H1 (cell line): ENCODE results near the gene FADS6. TPM values are rescaled to one million over a fixed set of nuclear protein-coding genes. Genes with fewer than 3 reads are reported as not detected.

Experiments
- ASH2L ChIP-seq: fragments of 200-600, 300-600 bp; sonication (generic); IDR thresholded peaks from one replicate; pipeline ENCODE4 v1.7.1; 2017; ENCODE audit warnings: low read length
- BCL11A ChIP-seq, 2 experiments: IDR thresholded peaks; one replicate each; pipeline ENCODE4 v1.6.1; 2011; ENCODE audit warnings: low read depth in 2 of 2, low read length in 2 of 2, mild to moderate bottlenecking in 2 of 2
- CBX5 ChIP-seq: fragments of 300-800, 300-1000 bp; sonication (generic); IDR thresholded peaks from 2 replicates; pipeline ENCODE4 v1.7.1; 2016; ENCODE audit warnings: antibody characterized with exemption, low read length, low read depth
- CHD2 ChIP-seq: IDR thresholded peaks from 2 replicates; pipeline ENCODE4 v1.6.1; 2012; ENCODE audit warnings: low read length, improper control_type of control experiment
- CREB1 ChIP-seq: IDR thresholded peaks from 2 replicates; pipeline ENCODE4 v1.6.1; 2012; ENCODE audit warnings: inconsistent platforms
- EGR1 ChIP-seq: IDR thresholded peaks from 2 replicates; pipeline ENCODE4 v1.6.1; 2011; ENCODE audit warnings: low read depth, low read length, borderline replicate concordance
- EZH2 ChIP-seq: fragments of 200-600 bp; sonication (generic); IDR thresholded peaks from 2 replicates; pipeline ENCODE4 v1.7.1; 2012; ENCODE audit warnings: low read depth, mild to moderate bottlenecking, moderate library complexity, low read length, inconsistent platforms; ENCODE audit not compliant: severe bottlenecking
- GTF2F1 ChIP-seq: IDR thresholded peaks from 2 replicates; pipeline ENCODE4 v1.6.1; 2012; ENCODE audit warnings: low read depth, low read length, improper control_type of control experiment, borderline replicate concordance
- KDM1A ChIP-seq: fragments of 200-600, 300-600 bp; sonication (generic); IDR thresholded peaks from 2 replicates; pipeline ENCODE4 v1.7.1; 2016; ENCODE audit warnings: mild to moderate bottlenecking, low read length, borderline replicate concordance
- NRF1 ChIP-seq: IDR thresholded peaks from 2 replicates; pipeline ENCODE4 v1.6.1; 2011; ENCODE audit warnings: mild to moderate bottlenecking, low read depth, low read length, improper control_type of control experiment
- RAD21 ChIP-seq, 2 experiments: IDR thresholded peaks in 1 of 2; conservative IDR thresholded peaks in 1 of 2; 2 replicates each; pipeline ENCODE4 v1.6.1; 2011; ENCODE audit warnings: low read depth in 2 of 2, low read length in 2 of 2, improper control_type of control experiment in 1 of 2, inconsistent platforms in 1 of 2, mild to moderate bottlenecking in 1 of 2, moderate library complexity in 1 of 2
- SIRT6 ChIP-seq: IDR thresholded peaks from one replicate; pipeline ENCODE4 v1.7.1; 2012; ENCODE audit warnings: low read length, inconsistent platforms
- SP4 ChIP-seq: IDR thresholded peaks from 2 replicates; pipeline ENCODE4 v1.6.1; 2012; ENCODE audit warnings: low read length, inconsistent platforms
- TAF1 ChIP-seq: IDR thresholded peaks from 2 replicates; pipeline ENCODE4 v1.6.1; 2011; ENCODE audit warnings: mild to moderate bottlenecking, low read depth, low read length
- TCF12 ChIP-seq: IDR thresholded peaks from 2 replicates; pipeline ENCODE4 v1.6.1; 2011; ENCODE audit warnings: low read depth, mild to moderate bottlenecking, low read length
- TEAD4 ChIP-seq: IDR thresholded peaks from 2 replicates; pipeline ENCODE4 v1.6.1; 2012; ENCODE audit warnings: low read depth, low read length, inconsistent platforms, mixed read lengths
- polyA plus RNA-seq, 7 experiments: library from polyadenylated mRNA; depleted of rRNA in 3 of 7; stranded (reverse) in 5 of 7; unstranded in 2 of 7; fragments of >200 nt in 5 of 7; fragments of 200-250 nt in 2 of 7; gene quantifications; 1 replicate in 5 of 7; 2 replicates in 1 of 7; 4 replicates in 1 of 7; pipeline versions ENCODE4 v1.2.1 to v1.2.3, GENCODE V29; 2011 to 2013; ENCODE audit warnings: missing spikeins in 2 of 7, mixed read lengths in 2 of 7
- total RNA-seq: library from RNA; stranded (reverse); fragmentation: NEBNext Ultra II Directional; extraction: Animal tissue kit (Norgen Biotek cat#: 25700); gene quantifications from 2 replicates; pipeline ENCODE4 v1.2.1, GENCODE V29; 2021
- TF ChIP-seq, protein P1 (sequence below): IDR thresholded peaks from 2 replicates; pipeline ENCODE4 v1.6.1; 2011; ENCODE audit warnings: low read length, improper control_type of control experiment
- TF ChIP-seq, protein P2 (sequence below): IDR thresholded peaks from 2 replicates; pipeline ENCODE4 v1.6.1; 2011; ENCODE audit warnings: low read depth, mild to moderate bottlenecking, low read length; ENCODE audit not compliant: insufficient read depth

Gene FADS6
- total and polyA plus RNA-seq, 2 of the 8 experiments (the other 6 are each of a cell fraction or from before 2014, with no cell fraction given) = 0.56 to 2.5 TPM

DNA sequence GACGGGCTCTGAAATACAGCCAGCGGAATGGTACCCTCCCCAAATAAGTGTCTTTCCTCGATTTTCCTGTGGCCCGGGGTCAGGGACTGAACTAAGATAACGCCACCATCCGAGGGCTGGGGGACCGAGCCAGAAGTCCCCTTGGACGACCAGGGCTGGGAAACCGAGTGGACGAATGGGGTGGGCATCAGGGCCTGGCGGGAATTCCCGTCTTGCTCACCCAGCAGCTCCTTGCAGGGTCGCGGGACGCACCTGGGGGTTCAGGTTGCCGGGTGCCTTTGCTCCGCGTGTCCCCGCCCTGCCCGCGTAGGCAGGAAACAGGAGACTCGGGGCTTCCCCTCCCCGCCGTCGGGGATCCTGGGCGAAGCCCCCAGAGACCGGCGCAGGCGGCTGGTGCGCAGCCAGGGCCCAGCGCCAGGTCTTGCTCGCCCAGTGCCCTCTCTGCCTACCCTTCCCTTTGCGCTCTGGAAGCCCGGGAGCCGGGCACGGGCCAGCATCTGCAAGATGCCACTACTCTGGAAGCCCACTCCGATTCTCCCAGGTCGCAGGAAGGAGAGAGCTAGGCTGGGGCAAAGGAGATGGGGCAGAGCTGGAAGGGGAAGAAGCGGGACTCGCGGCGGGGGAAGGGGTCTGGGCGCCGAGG, 33.1 kb downstream of the FADS6 start (continued):
- no peak for TF ChIP-seq RAD21 (IDR thresholded peaks at IDR 0.05 in 1 of 2, conservative IDR thresholded peaks at IDR 0.05 in 1 of 2; ENCODE audit: low read depth in 2 of 2, low read length in 2 of 2)
- no peak for TF ChIP-seq NRF1
- TF ChIP-seq, protein P1, sequence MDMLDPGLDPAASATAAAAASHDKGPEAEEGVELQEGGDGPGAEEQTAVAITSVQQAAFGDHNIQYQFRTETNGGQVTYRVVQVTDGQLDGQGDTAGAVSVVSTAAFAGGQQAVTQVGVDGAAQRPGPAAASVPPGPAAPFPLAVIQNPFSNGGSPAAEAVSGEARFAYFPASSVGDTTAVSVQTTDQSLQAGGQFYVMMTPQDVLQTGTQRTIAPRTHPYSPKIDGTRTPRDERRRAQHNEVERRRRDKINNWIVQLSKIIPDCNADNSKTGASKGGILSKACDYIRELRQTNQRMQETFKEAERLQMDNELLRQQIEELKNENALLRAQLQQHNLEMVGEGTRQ = no peak
- no peak for TF ChIP-seq CBX5
- no peak for TF ChIP-seq EGR1
- TF ChIP-seq, protein P2, sequence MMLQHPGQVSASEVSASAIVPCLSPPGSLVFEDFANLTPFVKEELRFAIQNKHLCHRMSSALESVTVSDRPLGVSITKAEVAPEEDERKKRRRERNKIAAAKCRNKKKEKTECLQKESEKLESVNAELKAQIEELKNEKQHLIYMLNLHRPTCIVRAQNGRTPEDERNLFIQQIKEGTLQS = no peak
- TF ChIP-seq TAF1 = no peak
- TF ChIP-seq CREB1 = no peak
- TF ChIP-seq EZH2 = peak; percentile 91
- no peak for TF ChIP-seq GTF2F1
- TF ChIP-seq SIRT6 = no peak
- TF ChIP-seq SP4 = no peak
- no peak for TF ChIP-seq ASH2L
- TF ChIP-seq BCL11A (IDR thresholded peaks at IDR 0.05; ENCODE audit: low read depth in 2 of 2, low read length in 2 of 2) = no peak
- no peak for TF ChIP-seq CHD2
- no peak for TF ChIP-seq TCF12
- TF ChIP-seq KDM1A = no peak
- no peak for TF ChIP-seq TEAD4
